Measurements from ENCODE around the gene TMEM240.
"Not testable (repeated sequence)": the region's sequence is repeated elsewhere in the genome, so short reads cannot be mapped to it uniquely, and the experiment has no call there.

Gene TMEM240

DNA sequence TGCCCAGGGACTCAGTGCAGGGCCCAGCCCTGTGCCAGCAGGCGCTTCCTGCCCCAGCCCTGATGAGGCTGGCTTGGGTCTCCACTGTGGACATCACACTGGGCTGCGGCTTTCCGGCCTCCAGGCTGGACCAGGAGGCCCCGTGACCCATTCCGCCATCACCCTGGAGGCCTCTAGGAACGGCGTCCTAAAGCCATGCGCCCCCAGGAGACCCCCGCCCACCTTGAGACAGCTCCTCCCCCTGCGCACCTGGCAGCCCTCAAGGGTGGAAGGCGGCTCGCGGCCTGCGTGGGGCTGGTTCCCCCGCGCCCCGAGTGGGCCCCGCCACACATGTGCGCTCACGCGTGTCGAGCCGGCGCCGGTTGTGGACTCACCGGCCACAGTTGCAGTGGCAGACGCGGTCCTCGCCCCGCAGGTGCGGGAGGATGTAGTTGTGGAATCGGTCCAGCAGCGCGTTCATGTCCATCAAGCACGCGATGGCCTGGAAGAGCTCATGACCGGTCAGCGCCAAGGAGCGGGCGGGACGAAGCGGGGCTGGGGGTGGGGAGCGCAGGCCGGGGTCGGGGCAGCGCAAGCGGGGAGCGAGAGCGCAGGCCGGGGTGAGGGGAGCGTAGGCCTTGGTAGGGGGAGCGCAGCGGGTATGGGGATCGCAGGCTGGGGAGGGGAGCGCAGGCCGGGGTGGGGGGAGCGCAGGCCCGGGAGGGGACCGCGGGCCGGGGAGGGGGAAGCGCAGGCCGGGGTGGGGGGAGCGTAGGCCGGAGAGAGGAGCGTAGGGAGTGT is 924 bp downstream of the TMEM240 start:
- no peak for DNase-seq

GRCh38 chr1:1538989-1539309 is 1.5 kb downstream of the TMEM240 start:
- no peak for DNase-seq

- no peak for DNase-seq
Observed at GRCh38 chr1:1538334-1538733, 2.1 kb downstream of the TMEM240 start.

DNA sequence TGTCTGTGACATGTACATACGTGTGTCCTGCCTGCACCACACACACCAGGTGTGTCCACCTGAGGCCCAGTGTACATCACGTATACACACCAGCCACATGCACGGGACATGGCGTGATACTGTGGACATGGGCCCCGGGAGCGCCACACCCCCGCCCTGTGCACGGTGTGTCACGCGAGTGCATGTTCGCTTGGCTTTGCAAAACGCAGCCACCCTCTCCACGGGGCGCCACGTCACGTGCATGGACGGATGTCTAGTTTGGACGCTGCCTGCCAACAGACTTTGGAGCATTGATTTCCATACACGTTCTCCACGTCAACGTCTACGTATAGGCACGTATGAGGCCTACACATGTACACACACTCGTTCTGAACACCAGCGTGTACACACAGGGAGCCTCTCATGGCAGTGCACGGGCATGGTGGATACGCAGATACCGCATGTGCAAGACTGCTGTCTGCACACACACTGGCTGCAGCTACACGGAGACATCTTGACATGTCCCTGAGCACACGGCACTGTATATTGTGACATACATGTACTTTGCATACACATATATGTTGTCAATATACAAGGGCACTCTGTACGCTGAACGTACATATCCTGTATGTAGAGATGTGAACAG is 2.7 kb downstream of the TMEM240 start:
- DNase-seq: no peak

GRCh38 chr1:1536938-1537546 is 3.4 kb downstream of the TMEM240 start:
- no peak for DNase-seq

GRCh38 chr1:1536019-1536937 is 4.1 kb downstream of the TMEM240 start:
- no peak for DNase-seq

DNA sequence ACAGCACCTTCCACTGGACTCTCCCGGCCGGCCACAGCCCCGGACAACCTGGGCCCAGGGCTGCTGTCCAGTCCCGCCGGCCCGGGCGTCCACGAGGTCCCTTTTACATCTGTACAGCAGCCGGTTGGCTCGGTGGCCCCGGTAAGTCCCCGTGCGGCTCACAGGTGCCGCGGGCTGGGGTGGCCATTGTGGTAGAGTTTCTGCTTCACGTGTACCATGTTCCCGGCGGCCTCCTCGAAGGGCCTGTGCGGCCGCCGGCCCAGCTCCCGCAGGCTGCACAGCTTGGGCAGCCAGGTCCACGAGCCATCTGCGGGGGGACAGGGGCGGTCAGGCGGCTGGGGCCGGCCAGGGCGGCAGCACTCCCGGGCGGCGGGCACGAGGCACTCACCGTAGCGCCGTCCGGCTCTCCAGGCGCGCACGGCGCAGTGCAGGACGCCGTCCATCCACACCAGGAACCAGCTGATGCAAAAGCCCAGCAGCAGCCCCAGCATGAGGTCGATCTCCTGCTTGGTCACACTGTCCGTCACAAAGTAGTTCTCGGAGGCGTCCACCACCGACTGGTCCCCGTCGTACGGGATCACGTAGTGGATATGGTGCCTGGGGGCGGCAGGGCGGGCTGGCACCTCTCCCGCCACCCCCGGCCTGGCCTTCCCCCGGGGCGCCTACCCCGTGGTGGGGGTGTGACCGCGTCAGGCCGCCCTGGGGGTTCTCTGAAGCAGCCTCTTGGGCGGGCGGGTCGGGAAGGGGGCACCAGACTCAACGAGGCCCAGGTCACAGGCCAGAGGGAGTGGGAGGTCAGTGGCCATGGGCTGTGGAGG is 5.0 kb downstream of the TMEM240 start:
- no peak for DNase-seq

DNA sequence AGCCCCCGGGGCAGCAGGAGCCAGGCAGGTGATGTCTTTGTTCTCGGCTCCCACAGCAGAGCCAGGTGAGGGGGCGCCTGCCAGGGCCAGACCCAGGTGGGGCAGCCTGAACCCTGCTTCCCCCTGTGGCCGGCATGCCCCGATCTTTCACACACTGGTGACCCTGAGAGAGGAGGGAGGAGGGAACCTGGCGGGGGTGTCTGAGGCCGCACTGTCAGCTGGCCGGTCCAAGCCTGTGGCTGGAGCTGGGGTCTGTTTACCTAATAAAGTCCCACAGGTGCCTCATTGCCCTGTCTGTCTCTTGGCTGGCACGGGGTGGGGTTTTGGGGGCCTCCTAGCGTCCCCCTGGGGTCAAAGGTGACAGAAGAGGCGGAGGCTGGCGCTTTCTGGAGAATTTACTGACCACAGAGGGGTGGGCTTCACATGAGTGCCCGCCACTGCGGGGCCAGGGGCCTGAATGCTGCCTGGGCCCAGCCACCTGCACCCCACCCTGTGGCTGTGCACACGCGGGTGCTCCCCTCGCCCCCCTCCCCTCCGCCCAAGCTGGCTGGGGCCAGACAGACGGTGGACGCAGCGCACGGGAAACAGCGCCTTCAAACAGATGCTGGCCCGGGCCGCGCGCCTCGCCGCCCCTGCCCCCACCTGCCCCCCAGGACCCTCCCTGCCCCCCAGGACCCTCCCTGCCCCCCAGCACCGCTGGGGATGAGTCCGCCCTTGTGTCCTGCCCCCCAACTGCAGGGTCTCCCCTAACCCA is 5.8 kb downstream of the TMEM240 start:
- DNase-seq: no peak

GRCh38 chr1:1533894-1534291 is 6.5 kb downstream of the TMEM240 start:
- DNase-seq: not testable (repeated sequence)

DNA sequence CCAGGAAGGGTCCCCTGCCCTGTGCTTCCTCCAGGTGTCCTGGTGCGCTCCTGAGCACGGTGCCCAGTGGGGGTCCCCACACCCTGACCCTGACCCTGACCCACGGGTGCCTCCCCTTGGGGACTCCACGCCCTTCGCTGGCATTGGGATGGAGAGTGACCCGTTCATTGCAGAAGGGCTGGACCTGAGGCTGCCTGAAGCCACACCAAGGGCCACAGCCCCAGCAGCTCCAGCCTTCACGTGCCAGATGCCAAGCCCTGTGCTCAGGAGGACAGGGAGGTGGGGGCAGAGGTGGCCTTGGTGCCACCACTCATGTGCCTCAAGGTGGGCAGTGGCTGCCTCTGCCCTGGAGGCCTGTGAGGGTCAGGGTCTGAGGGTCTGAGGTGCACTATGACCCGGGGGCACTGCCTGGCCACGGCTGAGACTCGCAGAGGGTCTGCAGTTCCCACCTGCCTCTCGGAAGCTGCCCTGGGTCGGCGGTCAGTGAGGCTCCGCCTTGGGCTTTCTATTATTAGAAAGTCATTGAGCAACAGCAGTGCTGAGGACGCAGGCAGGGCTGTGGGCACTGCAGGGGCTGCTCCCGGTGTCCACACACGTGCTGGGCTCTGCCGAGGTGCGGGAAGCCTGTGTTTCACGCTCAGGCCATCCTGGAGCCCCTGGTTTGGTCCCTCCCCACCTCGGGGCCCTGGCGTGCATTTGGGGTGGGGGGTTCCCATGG is 7.1 kb downstream of the TMEM240 start:
- not testable (repeated sequence) for DNase-seq

DNA sequence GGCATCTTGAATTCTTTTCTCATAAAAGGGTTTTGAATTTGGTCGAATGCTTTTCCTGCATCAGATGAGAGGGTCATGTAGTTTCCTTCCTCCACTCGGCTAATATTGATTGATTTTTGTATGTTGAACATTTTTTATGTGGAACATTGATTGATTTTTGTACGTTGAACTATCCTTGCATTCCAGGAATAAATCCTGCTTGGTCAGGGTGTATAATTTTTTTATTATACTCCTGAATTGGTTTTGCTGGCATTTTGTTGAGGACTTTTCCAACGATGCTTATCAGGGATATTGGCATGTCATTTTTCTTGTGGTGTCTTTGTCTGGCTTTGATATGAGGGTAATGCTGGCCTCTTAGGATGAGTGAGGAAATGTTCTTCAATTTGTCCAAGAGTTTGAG is 8.5 kb downstream of the TMEM240 start:
- no peak for DNase-seq

DNA sequence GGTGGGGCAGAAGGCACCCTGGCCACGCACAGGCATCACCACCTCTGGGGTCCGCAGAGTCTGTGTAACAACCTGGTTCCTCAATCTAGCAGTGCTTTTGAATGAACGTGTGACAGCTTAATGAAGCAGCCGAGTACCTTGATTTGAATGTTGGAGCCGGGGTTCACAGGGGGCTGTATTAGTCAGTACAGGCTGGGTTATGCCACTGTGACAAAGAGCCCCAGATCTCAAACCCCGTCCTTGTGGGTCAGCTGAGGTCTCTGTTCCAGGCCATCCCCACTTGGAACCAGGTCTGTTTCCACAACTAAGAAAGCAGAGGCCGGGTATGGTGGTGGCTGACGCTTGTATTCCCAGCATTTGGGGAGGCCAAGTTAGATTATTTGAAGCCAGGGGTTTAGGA is 10.5 kb downstream of the TMEM240 start:
- DNase-seq: no peak

DNA sequence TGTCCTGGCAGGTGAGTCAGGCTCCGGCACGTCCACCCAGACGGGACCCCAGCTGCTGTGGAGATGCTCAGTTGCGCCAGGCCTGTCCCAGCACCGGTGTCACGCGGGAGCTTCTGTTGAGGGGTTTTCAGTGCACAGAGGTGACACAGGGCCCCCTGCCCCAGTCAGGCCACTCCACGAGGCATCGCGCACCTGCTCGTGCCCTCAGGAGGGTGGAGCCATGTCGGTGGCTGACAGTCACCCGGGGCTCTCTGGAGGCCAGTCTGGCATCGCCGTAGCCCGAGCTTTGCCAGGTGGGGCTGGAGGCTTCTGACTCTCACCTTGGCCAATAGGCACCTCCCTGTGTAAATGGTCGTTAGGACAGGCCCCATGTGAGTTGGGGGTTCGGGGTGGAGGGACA is 11.1 kb downstream of the TMEM240 start:
- no peak for DNase-seq

GRCh38 chr1:1528301-1529267 is 11.8 kb downstream of the TMEM240 start:
- no peak for DNase-seq

- no peak for DNase-seq
Observed at GRCh38 chr1:1527092-1527816, 13.2 kb downstream of the TMEM240 start.

DNA sequence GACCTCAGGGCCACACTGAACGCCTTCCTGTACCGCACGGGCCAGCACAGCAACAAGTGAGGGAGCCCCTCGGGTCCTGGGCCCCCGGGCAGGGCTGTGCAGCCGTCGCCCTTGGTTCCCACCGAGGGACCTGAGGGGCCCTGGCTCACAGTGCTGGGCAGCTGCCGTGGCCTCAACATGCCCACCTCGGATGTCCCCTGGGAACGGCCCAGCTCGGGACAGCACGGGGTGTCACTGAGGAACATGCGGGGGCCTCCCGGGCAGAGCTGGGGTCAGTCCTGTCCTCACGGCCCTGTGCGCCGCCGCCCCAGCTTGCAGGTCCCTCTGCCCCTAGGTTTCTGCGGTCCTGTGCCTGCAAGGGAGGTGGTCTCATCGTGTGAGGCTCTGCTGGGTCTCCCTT is 13.9 kb downstream of the TMEM240 start:
- DNase-seq: not testable (repeated sequence)

DNA sequence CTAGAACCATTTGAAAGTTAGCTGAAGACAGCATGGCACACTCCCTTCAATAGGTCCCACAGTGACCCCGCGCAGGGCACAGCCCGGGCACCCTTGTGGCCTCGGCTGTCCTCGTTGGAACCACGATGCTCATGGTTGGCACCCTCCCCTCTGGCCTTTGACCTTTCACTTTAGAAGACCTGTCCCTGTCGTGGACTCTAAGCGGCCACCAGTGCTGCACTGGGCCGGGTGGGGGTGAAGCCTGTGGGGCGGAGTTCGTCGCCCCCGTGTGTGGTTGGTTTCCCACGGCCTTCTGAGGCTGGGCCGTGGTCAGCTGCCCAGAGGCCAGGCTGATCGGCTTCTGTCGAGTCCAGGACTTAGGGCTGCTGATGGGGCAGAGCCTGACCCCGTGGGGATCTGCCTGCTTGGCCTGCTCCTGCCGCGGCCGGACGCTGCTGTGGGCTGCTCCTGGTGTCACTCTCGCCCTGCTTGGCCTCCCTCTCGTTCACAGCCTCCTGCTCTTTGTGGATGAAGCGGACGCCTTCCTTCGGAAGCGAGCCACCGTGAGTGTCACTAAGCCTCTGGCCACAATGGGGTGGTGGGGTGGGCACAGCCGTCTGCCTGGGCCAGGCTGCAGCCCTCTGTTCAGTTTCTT is 15.6 kb downstream of the TMEM240 start:
- DNase-seq: not testable (repeated sequence)

- not testable (repeated sequence) for DNase-seq
Observed at GRCh38 chr1:1523651-1524050, 16.8 kb downstream of the TMEM240 start.
